Measurements from ENCODE around the gene PKN1.

PKN1 gene

DNA sequence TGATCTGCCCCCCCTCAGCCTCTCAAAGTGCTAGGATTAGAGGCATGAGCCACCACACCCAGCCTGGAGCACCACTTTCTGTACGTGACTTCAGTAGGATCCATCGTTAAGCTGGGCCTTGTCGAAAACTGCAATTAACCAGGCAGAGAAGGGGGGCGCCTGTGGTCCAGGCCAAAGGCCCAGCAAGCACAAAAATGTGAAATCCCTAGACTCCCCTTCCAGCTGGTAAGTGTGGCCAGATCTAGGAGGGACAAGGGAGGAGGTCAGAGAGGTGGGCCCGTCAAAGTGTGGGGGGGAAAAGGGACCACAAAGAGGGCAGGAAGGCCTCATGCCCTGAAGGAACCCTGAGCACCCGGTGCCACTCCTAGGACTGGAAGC is 27.7 kb upstream of the PKN1 start:
- DNase-seq: peak; percentile 68
- Histone ChIP-seq H3K79me1 (ENCODE audit: low read length) (no peaks in the 10 kb centered on the region), H3K4me2 (ENCODE audit: low read length) (peak overlapping the region; percentile 92), H3K23ac (ENCODE audit: low read length) (no peak overlapping the region), H2BK15ac (replicated peaks; ENCODE audit: low read depth) (no peak overlapping the region), H3K56ac (ENCODE audit: low read length) (peak overlapping the region; percentile 86), H3K27ac (ENCODE audit: low read depth, low read length) (no peak overlapping the region), H2AK5ac (ENCODE audit: low read length) (no peak overlapping the region), H3K36me3 (ENCODE audit: control insufficient read depth, insufficient read depth, low read length) (peaks cover 8% of the 10 kb centered on the region), H2BK5ac (ENCODE audit: low read length) (no peak overlapping the region), H3K4me3 (ENCODE audit: low read length) (no peak overlapping the region), H3K18ac (ENCODE audit: low read length) (no peak overlapping the region), H4K8ac (ENCODE audit: low read depth, low read length) (no peak overlapping the region), H3K4ac (ENCODE audit: low read depth, low read length) (no peak overlapping the region), H4K5ac (ENCODE audit: low read length) (no peak overlapping the region), H3K4me1 (ENCODE audit: control insufficient read depth, low read depth, low read length) (no peaks in the 10 kb centered on the region), H2BK120ac (ENCODE audit: low read depth, low read length) (no peak overlapping the region), H3K79me2 (ENCODE audit: control insufficient read depth, insufficient read depth, low read length) (no peaks in the 10 kb centered on the region), H3K9ac (ENCODE audit: low read length) (peak overlapping the region; percentile 65), H3K27me3 (ENCODE audit: insufficient read depth, low read length, poor library complexity) (no peaks in the 10 kb centered on the region)
- no CpG with 5 or more reads among the region's 6 CpGs for WGBS (ENCODE audit: extremely low coverage, insufficient coverage, low lambda C conversion rate)

- no peak overlapping the region for H3K4me3 ChIP-seq (ENCODE audit: low read length)
- H3K27me3 ChIP-seq (ENCODE audit: insufficient read depth, low read length, poor library complexity): no peaks in the 10 kb centered on the region
- H3K79me1 ChIP-seq (ENCODE audit: low read length): no peaks in the 10 kb centered on the region
- H4K5ac ChIP-seq (ENCODE audit: low read length): no peak overlapping the region
- H2BK120ac ChIP-seq (ENCODE audit: low read depth, low read length): no peak overlapping the region
- peak overlapping the region; percentile 65 for H3K9ac ChIP-seq (ENCODE audit: low read length)
- peak overlapping the region; percentile 9 for H3K23ac ChIP-seq (ENCODE audit: low read length)
- no peaks in the 10 kb centered on the region for H3K4me1 ChIP-seq (ENCODE audit: control insufficient read depth, low read depth, low read length)
- no CpG with 5 or more reads among the region's 61 CpGs for WGBS (ENCODE audit: extremely low coverage, insufficient coverage, low lambda C conversion rate)
- H3K18ac ChIP-seq (ENCODE audit: low read length): no peak overlapping the region
- no peak overlapping the region for H2AK5ac ChIP-seq (ENCODE audit: low read length)
- peak overlapping the region; percentile 92 for H3K4me2 ChIP-seq (ENCODE audit: low read length)
- DNase-seq: peak; percentile 99
- H3K56ac ChIP-seq (ENCODE audit: low read length): peak overlapping the region; percentile 86
- H2BK5ac ChIP-seq (ENCODE audit: low read length): no peak overlapping the region
- peaks cover 11% of the 10 kb centered on the region for H3K36me3 ChIP-seq (ENCODE audit: control insufficient read depth, insufficient read depth, low read length)
- H4K8ac ChIP-seq (ENCODE audit: low read depth, low read length): no peak overlapping the region
- H3K79me2 ChIP-seq (ENCODE audit: control insufficient read depth, insufficient read depth, low read length): no peaks in the 10 kb centered on the region
- H3K4ac ChIP-seq (ENCODE audit: low read depth, low read length): no peak overlapping the region
- H2BK15ac ChIP-seq (replicated peaks; ENCODE audit: low read depth): no peak overlapping the region
- peak overlapping the region; percentile 39 for H3K27ac ChIP-seq (ENCODE audit: low read depth, low read length)
These were observed 27.1 kb upstream of the PKN1 start for GRCh38 chr19:14405758-14406644.

- H3K23ac ChIP-seq (ENCODE audit: low read length): peak overlapping the region; percentile 9
- H3K4me1 ChIP-seq (ENCODE audit: control insufficient read depth, low read depth, low read length): no peaks in the 10 kb centered on the region
- H3K18ac ChIP-seq (ENCODE audit: low read length): no peak overlapping the region
- H3K27ac ChIP-seq (ENCODE audit: low read depth, low read length): peak overlapping the region; percentile 39
- H2BK5ac ChIP-seq (ENCODE audit: low read length): no peak overlapping the region
- DNase-seq: no peak
- peaks cover 5% of the 10 kb centered on the region for H3K79me1 ChIP-seq (ENCODE audit: low read length)
- peak overlapping the region; percentile 59 for H3K9ac ChIP-seq (ENCODE audit: low read length)
- no peak overlapping the region for H3K4me2 ChIP-seq (ENCODE audit: low read length)
- H3K4ac ChIP-seq (ENCODE audit: low read depth, low read length): no peak overlapping the region
- H3K79me2 ChIP-seq (ENCODE audit: control insufficient read depth, insufficient read depth, low read length): peaks cover 2% of the 10 kb centered on the region
- no peak overlapping the region for H3K4me3 ChIP-seq (ENCODE audit: low read length)
- no CpG with 5 or more reads among the region's 27 CpGs for WGBS (ENCODE audit: extremely low coverage, insufficient coverage, low lambda C conversion rate)
- no peak overlapping the region for H2AK5ac ChIP-seq (ENCODE audit: low read length)
- peaks cover 18% of the 10 kb centered on the region for H3K36me3 ChIP-seq (ENCODE audit: control insufficient read depth, insufficient read depth, low read length)
- H3K27me3 ChIP-seq (ENCODE audit: insufficient read depth, low read length, poor library complexity): no peaks in the 10 kb centered on the region
- H2BK120ac ChIP-seq (ENCODE audit: low read depth, low read length): no peak overlapping the region
- H4K8ac ChIP-seq (ENCODE audit: low read depth, low read length): no peak overlapping the region
- H2BK15ac ChIP-seq (replicated peaks; ENCODE audit: low read depth): no peak overlapping the region
- no peak overlapping the region for H4K5ac ChIP-seq (ENCODE audit: low read length)
- H3K56ac ChIP-seq (ENCODE audit: low read length): peak overlapping the region; percentile 86
These were observed 26.3 kb upstream of the PKN1 start for GRCh38 chr19:14406645-14407401.

DNA sequence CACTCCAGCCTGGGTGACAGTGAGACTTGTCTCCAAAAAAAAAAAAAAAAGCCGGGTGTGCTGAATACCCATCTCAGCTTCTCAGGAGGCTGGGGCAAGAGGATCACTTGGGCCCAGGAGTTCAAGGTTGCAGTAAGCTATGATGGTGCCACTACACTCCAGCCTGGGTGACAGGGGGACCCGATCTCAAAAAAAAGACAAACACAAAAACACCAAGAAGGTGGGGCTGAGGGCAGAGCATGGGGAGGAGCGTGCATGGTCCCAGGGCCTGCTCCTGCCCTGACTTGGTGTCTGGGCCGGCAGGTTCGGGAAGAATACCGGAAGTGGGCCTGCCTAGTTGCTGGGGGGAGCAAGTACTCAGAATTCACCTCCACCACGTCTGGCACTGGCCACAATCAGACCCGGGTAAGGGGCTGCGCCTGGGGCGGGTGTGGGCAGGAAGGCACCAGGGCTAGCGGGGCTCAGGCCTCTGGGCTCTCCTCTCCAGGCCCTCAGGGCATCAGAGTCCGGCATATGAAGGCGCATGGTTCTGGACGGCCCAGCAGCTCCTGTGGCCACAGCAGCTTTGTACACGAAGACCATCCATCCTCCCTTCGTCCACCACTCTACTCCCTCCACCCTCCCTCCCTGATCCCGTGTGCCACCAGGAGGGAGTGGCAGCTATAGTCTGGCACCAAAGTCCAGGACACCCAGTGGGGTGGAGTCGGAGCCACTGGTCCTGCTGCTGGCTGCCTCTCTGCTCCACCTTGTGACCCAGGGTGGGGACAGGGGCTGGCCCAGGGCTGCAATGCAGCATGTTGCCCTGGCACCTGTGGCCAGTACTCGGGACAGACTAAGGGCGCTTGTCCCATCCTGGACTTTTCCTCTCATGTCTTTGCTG is 25.3 kb upstream of the PKN1 start:
- no peak overlapping the region for H3K4me2 ChIP-seq (ENCODE audit: low read length)
- peaks cover 24% of the 10 kb centered on the region for H3K36me3 ChIP-seq (ENCODE audit: control insufficient read depth, insufficient read depth, low read length)
- H4K8ac ChIP-seq (ENCODE audit: low read depth, low read length): no peak overlapping the region
- H3K4ac ChIP-seq (ENCODE audit: low read depth, low read length): no peak overlapping the region
- H3K27ac ChIP-seq (ENCODE audit: low read depth, low read length): no peak overlapping the region
- no peak overlapping the region for H2BK120ac ChIP-seq (ENCODE audit: low read depth, low read length)
- H3K4me3 ChIP-seq (ENCODE audit: low read length): no peak overlapping the region
- H3K27me3 ChIP-seq (ENCODE audit: insufficient read depth, low read length, poor library complexity): no peaks in the 10 kb centered on the region
- no peak overlapping the region for H3K9ac ChIP-seq (ENCODE audit: low read length)
- no peak overlapping the region for H3K18ac ChIP-seq (ENCODE audit: low read length)
- H3K79me2 ChIP-seq (ENCODE audit: control insufficient read depth, insufficient read depth, low read length): peaks cover 10% of the 10 kb centered on the region
- H2BK5ac ChIP-seq (ENCODE audit: low read length): no peak overlapping the region
- H4K5ac ChIP-seq (ENCODE audit: low read length): no peak overlapping the region
- H3K4me1 ChIP-seq (ENCODE audit: control insufficient read depth, low read depth, low read length): no peaks in the 10 kb centered on the region
- no CpG with 5 or more reads among the region's 20 CpGs for WGBS (ENCODE audit: extremely low coverage, insufficient coverage, low lambda C conversion rate)
- no peak overlapping the region for H2BK15ac ChIP-seq (replicated peaks; ENCODE audit: low read depth)
- H2AK5ac ChIP-seq (ENCODE audit: low read length): no peak overlapping the region
- peaks cover 14% of the 10 kb centered on the region for H3K79me1 ChIP-seq (ENCODE audit: low read length)
- H3K56ac ChIP-seq (ENCODE audit: low read length): no peak overlapping the region
- no peak overlapping the region for H3K23ac ChIP-seq (ENCODE audit: low read length)
- no peak for DNase-seq

DNA sequence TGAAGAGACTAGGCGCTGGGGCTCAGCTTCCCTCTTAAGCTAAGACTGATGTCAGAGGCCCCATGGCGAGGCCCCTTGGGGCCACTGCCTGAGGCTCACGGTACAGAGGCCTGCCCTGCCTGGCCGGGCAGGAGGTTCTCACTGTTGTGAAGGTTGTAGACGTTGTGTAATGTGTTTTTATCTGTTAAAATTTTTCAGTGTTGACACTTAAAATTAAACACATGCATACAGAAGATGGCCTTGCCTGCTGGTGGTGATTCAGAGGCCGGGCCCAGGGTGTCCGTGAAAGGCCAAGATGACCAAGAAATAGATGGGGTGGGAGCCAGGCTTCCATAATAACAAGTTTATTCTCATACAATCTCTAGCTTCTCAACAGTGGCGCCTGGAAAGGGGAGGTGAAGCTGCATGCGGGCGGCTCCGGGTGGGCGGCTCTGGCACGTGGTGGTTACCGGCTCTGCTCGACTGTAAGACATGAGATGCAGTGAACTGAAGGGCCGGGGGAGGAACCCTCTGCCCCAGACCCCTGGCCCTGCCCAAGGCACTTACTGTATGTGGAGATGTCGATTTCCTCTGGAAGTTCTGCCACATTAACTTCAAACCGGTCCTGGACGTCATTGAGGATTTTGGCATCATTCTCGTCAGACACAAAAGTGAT is 24.5 kb upstream of the PKN1 start:
- peaks cover 18% of the 10 kb centered on the region for H3K79me2 ChIP-seq (ENCODE audit: control insufficient read depth, insufficient read depth, low read length)
- H3K4me2 ChIP-seq (ENCODE audit: low read length): no peak overlapping the region
- no peak overlapping the region for H2BK5ac ChIP-seq (ENCODE audit: low read length)
- H2BK15ac ChIP-seq (replicated peaks; ENCODE audit: low read depth): no peak overlapping the region
- H4K5ac ChIP-seq (ENCODE audit: low read length): no peak overlapping the region
- H3K27ac ChIP-seq (ENCODE audit: low read depth, low read length): no peak overlapping the region
- H3K27me3 ChIP-seq (ENCODE audit: insufficient read depth, low read length, poor library complexity): no peaks in the 10 kb centered on the region
- no peak overlapping the region for H2AK5ac ChIP-seq (ENCODE audit: low read length)
- no peak overlapping the region for H3K4me3 ChIP-seq (ENCODE audit: low read length)
- H3K79me1 ChIP-seq (ENCODE audit: low read length): peaks cover 15% of the 10 kb centered on the region
- no peak overlapping the region for H2BK120ac ChIP-seq (ENCODE audit: low read depth, low read length)
- no peak overlapping the region for H3K56ac ChIP-seq (ENCODE audit: low read length)
- no peak for DNase-seq
- no CpG with 5 or more reads among the region's 20 CpGs for WGBS (ENCODE audit: extremely low coverage, insufficient coverage, low lambda C conversion rate)
- no peak overlapping the region for H3K9ac ChIP-seq (ENCODE audit: low read length)
- H3K23ac ChIP-seq (ENCODE audit: low read length): no peak overlapping the region
- H4K8ac ChIP-seq (ENCODE audit: low read depth, low read length): no peak overlapping the region
- H3K4ac ChIP-seq (ENCODE audit: low read depth, low read length): no peak overlapping the region
- H3K18ac ChIP-seq (ENCODE audit: low read length): no peak overlapping the region
- peaks cover 24% of the 10 kb centered on the region for H3K36me3 ChIP-seq (ENCODE audit: control insufficient read depth, insufficient read depth, low read length)
- H3K4me1 ChIP-seq (ENCODE audit: control insufficient read depth, low read depth, low read length): no peaks in the 10 kb centered on the region

All from mesendoderm (in vitro differentiated cells).